Measurements from ENCODE around the gene HSPB9.

The HSPB9 gene

GRCh38 chr17:42146911-42147607, 24.5 kb downstream of the HSPB9 start:
- no peak for DNase-seq

GRCh38 chr17:42153919-42154742, 31.5 kb downstream of the HSPB9 start:
- no peak for DNase-seq

- DNase-seq = no peak
Measured at GRCh38 chr17:42155614-42156045, 33.0 kb downstream of the HSPB9 start.

GRCh38 chr17:42159796-42160530, 37.4 kb downstream of the HSPB9 start:
- no peak for DNase-seq

GRCh38 chr17:42160531-42160910, 37.9 kb downstream of the HSPB9 start:
- no peak for DNase-seq

GRCh38 chr17:42163113-42163512, 40.5 kb downstream of the HSPB9 start:
- peak; percentile 42 for DNase-seq

GRCh38 chr17:42163696-42164407, 41.2 kb downstream of the HSPB9 start:
- DNase-seq = no peak

- DNase-seq = no peak
Measured at GRCh38 chr17:42165751-42166150, 43.1 kb downstream of the HSPB9 start.

- no peak for DNase-seq
Measured at GRCh38 chr17:42166196-42166763, 43.7 kb downstream of the HSPB9 start.

- no peak for DNase-seq
Measured at GRCh38 chr17:42167807-42168206, 45.2 kb downstream of the HSPB9 start.

- no peak for DNase-seq
Measured at GRCh38 chr17:42169351-42169750, 46.7 kb downstream of the HSPB9 start.

- DNase-seq = no peak
Measured at GRCh38 chr17:42171831-42172230, 49.2 kb downstream of the HSPB9 start.

Measured in activated naive CD4-positive, alpha-beta T cell treated with Interleukin-2 at 50 U/mL for 16 hours (primary cell).